Muscle of back (tissue), 11 donors: ENCODE measurements around the gene MAD1L1. TPM values are rescaled to one million over a fixed set of nuclear protein-coding genes. Genes with fewer than 3 reads are reported as not detected.

Experiments
- DNase-seq, 3 donors: peaks; one replicate each; pipeline versions ENCODE4 v3.0.0 to v3.0.0-alpha.2; 2013
- polyA plus RNA-seq, 10 donors: library from polyadenylated mRNA; unstranded; fragments of 120-200 nt; gene quantifications; one replicate each; pipeline ENCODE4 v1.2.1, GENCODE V29; 2013; ENCODE audit not compliant: insufficient read length in 10 of 10

The MAD1L1 gene
- polyA plus RNA-seq, 10 donors: 15.4 to 25.7 (median 22.0) TPM

DNA sequence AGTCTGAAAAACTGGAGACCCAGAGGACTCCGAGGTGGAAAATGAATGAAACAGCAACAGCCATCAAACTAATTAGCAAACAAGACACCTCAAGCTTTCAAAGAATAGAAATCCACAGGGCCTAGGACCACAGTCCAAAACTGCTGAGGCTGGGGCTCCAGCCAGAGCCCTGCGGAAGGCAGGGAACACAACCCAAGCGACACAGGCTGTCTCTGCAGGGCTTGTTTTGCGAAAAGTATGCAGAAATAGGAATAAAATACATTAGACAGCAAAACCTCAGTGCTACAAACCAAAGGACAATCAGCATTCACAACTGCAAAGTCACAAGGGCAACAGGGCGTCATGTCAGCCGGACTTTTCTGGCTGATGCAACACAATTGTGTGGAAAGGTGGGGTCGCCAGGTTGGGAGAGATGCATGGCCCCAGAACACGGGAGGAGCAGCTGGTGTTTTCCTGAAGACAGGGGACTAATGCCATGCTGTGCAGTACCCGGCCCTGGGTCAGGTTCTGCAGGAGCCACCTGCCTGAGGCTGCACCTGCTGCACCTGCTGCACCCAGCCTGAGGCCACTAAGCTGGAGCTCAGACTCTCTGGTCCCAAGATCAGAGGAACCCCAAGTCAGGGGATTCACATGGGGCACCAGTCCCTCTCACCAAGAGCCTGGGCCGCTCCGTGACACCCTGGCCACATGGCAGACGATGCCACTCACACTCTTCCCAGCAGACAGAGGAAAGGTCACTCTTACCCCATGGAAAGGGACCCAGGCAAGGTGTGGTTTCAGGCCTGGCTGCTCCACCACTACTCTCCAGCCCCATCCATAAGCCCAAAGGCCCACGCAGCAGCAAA lies 74.2 kb downstream of the MAD1L1 start:
- no peak for DNase-seq

- peak in 2 of 3 donors; percentile 78 to 83 for DNase-seq
Measured at GRCh38 chr7:2157473-2158279, 75.1 kb downstream of the MAD1L1 start.

DNA sequence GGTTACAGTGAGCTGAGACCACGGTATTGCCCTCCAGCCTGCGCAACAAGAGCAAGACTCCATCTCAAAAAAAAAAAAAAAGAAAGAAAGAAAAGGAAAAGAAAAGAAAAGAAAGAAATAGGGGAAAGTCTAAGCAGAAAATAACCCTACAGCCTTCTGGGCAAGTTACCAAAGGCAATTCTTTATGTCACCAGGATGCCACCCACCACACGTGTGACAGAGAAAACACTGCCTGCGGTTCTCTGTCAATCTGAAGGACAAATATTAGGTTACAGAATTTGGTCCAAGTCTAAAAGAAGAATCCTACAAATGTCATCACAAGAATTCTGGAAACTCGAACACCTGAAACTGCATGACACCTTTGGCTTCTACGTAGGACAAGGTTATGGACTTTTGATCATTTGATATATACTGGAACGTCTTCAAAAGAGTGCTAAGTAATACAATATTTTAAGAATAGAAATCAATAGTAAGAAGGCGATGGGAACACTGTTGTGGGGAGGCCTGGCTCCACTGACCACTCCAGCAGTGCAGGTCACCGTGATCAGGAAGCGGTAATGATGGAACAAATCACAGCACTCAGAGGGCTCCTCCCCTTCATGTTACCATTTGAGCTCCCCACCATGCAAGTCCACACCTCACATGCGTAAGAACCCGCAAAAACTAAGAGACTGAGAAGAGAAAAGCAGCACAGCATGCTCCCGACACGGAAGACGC lies 75.8 kb downstream of the MAD1L1 start:
- DNase-seq: no peak

GRCh38 chr7:2154831-2155230 lies 77.9 kb downstream of the MAD1L1 start:
- no peak for DNase-seq

- no peak for DNase-seq
Measured at GRCh38 chr7:2154121-2154520, 78.6 kb downstream of the MAD1L1 start.

DNA sequence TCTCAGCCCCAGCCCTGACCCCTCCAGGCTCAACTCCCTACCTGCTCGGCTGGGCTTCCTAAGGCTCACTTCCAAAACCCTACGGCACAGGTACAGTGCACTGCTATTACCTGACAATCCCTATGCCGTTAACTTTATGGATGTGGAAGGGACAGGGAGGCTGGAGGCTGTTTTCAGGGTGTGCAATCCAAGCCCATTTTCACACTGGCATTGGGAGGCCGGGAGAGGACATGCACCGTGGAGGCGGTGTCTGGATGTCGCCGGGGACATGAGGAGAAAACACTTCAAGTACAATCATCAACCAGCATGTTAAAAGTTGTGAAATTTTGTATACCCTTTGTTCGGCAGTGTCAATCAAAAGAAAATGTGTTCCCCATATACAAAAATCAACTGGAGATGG lies 80.1 kb downstream of the MAD1L1 start:
- no peak for DNase-seq

- DNase-seq: no peak
Measured at GRCh38 chr7:2151801-2152612, 80.7 kb downstream of the MAD1L1 start.

GRCh38 chr7:2151237-2151636 lies 81.5 kb downstream of the MAD1L1 start:
- no peak for DNase-seq

DNA sequence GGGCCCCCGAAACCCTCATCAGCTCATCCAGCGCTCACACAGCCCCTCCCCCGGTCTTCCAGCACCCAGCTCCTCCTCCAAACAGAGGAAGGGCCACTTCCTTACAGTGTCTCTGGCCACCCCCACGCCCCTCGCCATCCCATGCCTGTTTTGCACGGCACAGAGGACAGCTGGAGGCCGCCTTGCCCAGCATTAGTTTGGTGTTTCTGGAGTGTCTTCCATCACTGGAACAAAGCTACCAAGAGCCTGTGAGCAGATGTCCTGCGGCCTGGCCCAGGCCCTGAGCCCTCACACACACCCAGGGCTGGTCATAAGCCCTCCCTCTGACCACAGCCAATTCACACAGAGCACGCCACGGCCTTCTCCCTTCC lies 82.3 kb downstream of the MAD1L1 start:
- DNase-seq: no peak

GRCh38 chr7:2149672-2150444 lies 82.9 kb downstream of the MAD1L1 start:
- DNase-seq: no peak

DNA sequence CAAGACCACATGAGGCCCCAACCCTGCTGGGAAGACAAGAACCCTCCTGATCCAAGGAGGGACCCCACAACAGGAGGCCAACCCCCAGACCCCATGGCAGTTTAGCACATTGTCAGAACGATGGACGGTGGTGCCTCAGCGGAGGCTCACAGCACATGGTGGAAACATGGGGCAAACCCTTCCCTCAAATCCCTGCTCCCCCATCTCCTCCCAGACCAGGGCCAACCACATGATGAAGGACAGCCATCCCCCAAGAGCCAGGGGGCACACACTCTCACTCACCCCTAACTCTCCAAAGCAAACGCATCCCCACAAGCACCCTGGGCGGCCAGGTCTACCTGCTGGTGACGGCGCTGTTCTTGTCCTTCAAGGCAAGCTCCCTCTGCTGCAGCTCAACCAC lies 83.9 kb downstream of the MAD1L1 start:
- no peak for DNase-seq

DNA sequence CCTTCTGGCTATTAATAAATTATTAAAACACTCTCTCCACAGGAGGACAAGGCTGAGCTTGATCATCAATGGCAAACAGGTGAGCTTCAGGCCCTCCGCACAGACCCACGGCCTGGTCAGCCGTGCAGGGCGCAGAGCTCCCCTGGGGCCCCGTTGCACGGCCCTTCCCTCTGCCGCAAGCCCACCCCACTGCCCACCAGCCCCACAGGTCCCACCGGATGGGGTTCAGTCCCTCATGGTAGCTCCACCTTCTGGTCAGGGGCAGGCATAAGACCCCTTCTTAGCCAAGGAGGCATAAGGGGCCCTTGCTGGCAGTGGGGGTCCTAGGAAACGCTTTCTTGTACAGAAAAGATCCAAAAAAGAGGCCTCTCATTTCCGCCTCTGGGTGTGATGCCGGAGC lies 84.6 kb downstream of the MAD1L1 start:
- DNase-seq: no peak

- no peak for DNase-seq
Measured at GRCh38 chr7:2146676-2147472, 85.9 kb downstream of the MAD1L1 start.

DNA sequence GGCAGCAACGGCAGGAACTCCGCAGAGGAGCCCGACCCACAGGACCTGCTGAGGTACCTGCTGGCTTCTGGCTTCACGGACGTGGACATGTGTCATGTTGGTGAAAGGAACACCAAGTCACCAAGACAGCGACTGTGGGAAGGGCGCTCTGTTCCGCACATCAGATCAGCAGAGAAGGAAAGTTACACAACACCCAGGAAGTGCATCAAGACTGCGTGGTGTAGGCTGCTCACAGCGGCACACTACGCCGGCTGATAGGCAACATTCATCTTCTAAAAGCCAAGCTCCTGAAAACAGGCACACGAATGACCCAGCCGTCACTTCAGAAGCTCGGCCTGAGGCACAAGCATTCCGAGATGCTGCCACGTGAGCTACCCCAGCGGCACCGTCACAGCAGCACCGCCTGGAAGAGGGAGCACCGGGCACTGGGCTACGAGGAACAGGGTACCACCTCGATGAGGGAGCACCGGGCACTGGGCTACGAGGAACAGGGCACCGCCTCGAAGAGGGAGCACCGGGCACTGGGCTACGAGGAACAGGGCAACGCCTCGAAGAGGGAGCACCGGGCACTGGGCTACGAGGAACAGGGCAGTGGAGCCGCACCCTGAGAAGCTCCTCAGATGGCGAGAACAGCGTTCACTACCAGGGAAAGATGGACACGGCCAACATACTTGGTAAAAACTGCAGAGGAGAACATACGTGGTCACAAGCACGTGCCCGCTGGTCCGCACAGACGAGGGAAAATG lies 86.7 kb downstream of the MAD1L1 start:
- no peak for DNase-seq

DNA sequence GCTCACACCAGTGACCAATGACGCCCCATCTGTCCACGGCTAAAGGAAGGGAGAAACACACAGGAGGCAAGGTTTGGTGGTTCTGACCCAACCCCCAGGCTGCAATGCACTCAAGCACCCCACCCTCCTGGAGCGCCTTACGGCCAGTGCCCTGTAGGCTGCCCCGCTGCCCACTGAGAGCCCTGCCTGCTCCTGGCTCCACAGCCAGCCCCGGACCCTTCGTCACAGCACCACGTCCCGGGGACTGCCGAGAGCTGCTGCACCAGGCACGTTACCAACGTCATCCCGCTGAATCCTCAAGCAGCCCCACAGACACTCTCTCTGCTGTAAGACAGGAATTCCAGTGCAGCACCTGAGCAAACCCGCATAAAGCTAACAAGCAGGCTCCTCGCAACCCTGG lies 87.8 kb downstream of the MAD1L1 start:
- no peak for DNase-seq

DNA sequence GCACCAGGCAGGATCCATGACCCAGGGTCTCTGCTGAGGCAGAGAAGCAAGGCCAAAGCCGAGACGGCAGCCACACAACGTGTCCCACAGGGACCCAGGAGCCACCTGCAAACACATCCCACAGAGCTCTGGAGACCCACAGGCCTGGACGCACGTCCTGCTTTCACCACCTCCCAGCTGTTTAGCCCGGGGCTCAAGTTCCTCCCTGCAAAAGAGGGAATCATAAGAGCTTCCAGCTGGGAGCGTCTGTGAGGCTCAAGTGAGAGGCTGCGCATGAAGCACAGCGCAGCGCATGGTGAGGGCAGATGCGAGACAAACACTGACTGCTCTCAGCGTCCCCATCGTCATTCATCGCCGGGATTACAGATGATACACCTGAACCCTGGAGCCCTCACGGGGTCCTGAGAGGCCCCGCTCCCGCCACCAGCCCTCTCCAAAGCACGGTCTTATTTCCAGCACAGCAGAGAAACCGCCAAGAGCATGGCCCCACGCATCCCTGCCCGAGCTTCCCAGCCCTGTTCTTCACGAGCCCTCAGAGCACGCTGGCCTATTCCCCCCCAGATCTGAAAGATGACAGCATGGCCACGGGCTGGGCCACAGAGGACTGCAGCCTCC lies 88.7 kb downstream of the MAD1L1 start:
- DNase-seq: peak in 2 of 3 donors; percentile 30 to 77

DNA sequence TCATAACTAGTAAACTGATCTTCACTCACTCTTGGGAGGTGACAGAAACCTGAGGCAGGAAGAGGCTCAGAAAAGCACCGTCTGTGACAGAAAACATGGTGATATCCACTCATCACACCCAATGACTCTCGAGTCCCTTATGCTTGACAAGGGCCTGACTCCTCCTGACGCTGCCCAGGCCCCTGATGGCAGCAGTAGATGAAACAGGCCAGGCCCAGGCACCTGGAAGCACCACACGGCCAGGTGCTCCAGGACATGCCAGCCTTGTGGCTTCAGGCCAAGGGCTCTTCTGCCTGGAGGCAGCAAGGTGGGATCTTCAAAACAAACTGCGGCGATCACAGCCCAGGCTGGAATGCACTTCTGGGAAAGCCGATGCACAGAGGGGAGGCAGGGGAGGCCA lies 89.3 kb downstream of the MAD1L1 start:
- DNase-seq: no peak

DNA sequence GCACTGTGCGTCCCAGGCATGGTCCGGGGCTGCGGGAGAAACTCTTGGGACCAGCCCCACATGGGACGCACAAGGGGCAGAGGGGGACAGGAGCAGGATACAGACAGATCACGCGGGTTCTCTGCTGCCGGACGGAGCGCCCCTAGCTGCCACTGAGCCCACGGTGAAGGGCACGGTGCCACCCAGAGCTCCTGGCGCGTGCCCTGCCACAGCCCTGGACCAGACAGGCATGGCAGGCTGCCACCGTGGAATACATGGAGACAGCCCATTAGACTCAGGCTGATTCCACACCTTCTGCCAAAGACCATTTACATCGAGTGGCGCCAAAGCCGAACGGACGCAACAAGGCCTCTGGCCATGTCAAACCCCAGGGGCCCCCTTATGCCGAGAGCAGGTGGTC lies 90.4 kb downstream of the MAD1L1 start:
- no peak for DNase-seq

DNA sequence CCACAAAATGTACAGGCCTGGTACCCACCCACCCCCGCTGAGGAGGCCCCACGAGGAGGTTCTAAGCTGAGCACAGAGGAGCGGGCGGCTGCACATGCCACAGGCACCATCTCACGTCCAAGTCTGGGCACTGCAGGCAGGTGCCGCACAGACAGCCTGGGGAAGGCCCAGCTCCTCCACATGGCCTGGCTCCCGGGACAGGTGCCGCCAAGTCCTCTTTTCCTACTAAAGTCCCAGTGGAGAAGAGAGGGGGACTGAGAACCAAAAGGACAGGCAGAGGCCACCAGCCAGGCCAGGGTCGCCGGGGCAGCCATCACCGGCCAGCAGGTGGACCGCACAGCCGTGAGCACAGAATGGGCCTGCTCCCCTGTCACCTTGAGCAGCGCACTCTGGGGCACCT lies 91.1 kb downstream of the MAD1L1 start:
- DNase-seq: no peak
